ENCODE data around the gene LRRC47.
A peak's percentile ranks its signal among the peaks of the same experiment; 100 is the strongest.

Gene LRRC47

GRCh38 chr1:3796215-3797061 lies at the start of gene LRRC47:
LRRC47 (minus strand) TSS chr1:3796498; CDS start chr1:3796476, 22 bp downstream.
- DNase-seq: peak; percentile 95

DNA sequence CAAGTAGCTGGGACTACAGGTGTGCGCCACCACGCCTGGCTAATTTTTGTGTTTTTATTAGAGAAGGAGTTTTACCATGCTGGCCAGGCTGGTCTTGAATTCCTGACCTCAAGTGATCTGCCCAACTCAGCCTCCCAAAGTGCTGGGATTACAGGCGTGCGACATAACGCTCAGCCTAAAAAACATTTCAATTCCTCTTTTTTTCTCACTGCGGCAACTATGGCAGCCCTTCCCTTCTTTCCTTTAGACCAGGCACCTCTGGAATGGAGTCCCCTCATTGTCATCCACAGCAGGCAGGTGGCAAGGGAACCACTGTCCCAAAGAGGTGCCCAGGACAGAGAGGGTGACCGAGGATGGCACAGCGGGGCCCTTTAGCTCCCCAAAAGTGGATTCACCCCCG lies 46.6 kb upstream of the LRRC47 start:
- no peak for DNase-seq

GRCh38 chr1:3841491-3841890 lies 45.2 kb upstream of the LRRC47 start:
- DNase-seq: no peak

DNA sequence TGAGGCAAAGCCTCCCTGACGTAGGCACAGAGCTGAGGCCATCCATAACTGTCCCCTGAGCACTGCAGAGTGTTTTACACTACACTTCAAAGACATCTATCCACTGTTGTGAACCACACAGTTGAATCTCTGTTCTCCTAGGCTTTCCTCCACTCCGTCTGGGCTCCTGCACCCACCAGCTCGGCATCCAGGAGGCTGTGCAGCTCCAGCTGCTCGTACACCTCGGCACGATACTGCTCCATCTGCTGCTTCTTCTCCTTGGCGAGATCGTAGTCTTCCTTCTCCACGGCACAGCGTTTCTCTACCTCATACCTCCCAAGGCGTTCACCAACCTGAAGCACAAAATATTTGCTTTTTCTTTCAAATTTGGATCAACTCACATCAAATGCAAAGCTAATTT lies 42.5 kb upstream of the LRRC47 start:
- DNase-seq: no peak

DNA sequence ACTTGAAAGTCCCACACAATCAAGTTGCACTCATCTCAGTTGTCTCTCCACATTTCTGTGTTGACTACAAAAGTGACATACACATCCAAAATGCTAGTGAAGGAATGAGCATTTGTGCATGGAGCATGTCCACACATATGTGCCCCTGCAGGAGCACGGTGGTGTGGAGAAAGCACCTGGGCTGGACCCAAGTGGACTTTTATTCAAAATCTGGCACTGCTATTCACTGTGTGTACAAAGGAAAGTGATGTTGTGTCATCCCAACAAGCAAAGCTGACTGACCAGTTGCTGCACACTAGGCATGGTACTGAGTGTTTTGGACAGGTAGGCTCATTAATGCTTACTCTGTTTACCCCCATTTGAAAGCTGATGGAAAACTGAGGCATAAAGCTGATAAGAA lies 41.4 kb upstream of the LRRC47 start:
- DNase-seq: no peak

GRCh38 chr1:3837200-3837599 lies 40.9 kb upstream of the LRRC47 start:
- DNase-seq: no peak

- DNase-seq: no peak
These were observed 40.1 kb upstream of the LRRC47 start for GRCh38 chr1:3836421-3836820.

GRCh38 chr1:3834701-3835100 lies 38.4 kb upstream of the LRRC47 start:
- DNase-seq: no peak

GRCh38 chr1:3831689-3832088 lies 35.4 kb upstream of the LRRC47 start:
- DNase-seq: no peak

DNA sequence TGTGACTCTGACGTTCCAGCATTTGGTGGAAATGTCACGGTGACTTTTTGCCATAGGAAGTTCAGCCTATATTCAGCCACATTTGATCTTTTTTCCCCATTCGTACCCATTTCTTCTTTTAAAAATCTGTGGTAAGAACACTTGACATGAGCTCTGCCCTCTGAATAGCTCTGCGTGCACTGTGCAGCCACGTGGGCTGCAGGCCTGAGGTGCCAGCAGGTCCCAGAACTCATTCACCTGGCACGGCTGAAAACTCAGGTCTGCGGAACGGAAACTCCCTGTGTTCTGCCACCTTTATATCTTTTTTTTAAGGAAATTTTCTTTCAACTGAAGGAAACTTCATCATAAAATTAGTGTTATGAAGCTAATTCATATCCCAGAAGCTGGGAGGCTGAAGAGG lies 32.1 kb upstream of the LRRC47 start:
- no peak for DNase-seq

DNA sequence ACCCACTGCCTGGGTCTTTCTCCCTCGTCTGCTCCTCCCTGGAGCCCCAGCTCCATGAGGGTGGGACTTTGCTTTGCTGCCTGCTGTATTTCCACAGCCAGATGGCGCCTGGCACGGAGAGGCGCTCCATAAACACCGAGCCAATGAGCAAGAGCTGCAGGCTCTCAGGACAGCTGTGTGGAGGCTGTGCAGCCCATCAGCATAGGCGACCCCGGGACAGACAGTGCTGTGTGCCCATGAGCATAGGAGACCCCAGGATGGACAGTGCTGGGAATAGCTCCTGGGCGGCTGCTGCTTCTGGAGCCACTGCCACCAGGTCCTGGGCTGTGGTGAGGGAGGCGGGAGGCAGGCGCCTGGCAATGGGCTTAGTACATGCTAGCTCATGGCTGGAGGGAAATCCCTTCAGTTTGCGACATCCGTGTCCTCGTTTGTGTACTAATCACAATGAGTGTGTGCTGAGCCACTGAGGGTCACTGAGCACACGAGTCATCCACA lies 31.6 kb upstream of the LRRC47 start:
- no peak for DNase-seq

- DNase-seq: no peak
These were observed 29.1 kb upstream of the LRRC47 start for GRCh38 chr1:3825356-3825755.

GRCh38 chr1:3824650-3825049 lies 28.4 kb upstream of the LRRC47 start:
- no peak for DNase-seq

- no peak for DNase-seq
These were observed 26.1 kb upstream of the LRRC47 start for GRCh38 chr1:3822421-3822820.

- no peak for DNase-seq
These were observed 25.6 kb upstream of the LRRC47 start for GRCh38 chr1:3821908-3822307.

GRCh38 chr1:3821447-3821846 lies 25.1 kb upstream of the LRRC47 start:
- DNase-seq: no peak

GRCh38 chr1:3821004-3821403 lies 24.7 kb upstream of the LRRC47 start:
- DNase-seq: no peak

GRCh38 chr1:3820316-3820715 lies 24.0 kb upstream of the LRRC47 start:
- no peak for DNase-seq

DNA sequence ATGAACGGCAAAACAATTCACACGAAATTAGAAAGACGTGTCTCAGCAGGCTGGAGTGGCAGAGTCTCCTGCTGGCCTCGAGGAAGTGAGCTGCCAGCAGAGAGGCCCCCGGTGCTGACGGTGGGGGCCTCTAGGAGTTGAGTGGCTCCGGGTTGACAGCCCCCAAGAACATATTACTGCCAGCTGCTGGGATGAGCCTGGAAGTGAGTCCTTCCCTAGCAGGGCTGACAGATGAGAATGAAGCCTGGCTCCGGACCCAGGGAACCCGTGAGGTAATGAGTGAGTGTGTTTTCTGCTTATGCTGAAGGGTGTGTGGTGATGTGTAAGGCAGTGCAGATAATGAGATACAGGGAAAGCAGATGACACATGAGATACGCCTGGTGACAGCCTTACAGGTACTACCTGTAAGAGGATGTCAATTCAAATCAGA lies 23.5 kb upstream of the LRRC47 start:
- DNase-seq: no peak

DNA sequence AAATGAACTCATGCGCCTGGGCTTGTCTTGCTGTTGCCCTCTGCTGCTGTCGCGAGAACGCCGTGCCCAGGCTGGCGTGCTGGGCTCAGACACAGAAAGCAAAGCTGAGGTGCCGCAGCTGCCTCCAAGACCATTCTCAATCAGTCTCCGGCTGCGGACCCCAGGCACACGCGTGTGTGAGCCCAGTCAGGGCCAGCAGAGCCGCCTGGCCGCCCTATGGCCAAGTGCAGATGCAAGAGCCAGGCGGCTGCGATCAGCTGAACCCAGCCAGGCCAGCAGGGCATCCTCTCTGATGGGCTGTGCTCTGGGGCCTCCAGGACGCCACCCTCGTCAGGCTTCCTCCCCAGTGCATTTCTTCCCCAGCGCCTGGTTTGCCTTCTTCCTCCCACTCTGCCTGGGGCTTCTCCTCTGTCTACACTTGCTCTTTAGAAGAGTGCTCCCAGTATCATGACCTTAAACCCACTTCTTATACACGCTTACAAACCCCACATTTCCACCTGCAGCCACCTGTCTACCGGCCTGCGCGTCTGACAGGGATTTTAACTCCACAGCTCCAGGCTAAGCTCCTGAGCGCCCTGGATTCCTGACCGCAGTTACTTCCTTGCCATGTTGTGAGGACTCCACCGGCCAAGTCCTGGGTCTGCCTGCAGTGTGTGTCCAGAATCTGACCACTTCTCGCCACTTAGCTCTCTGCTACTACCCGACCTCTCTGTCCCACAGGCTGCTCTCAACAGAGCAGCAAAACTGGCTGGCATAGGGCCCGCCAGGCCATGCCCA lies 21.7 kb upstream of the LRRC47 start:
- no peak for DNase-seq

DNA sequence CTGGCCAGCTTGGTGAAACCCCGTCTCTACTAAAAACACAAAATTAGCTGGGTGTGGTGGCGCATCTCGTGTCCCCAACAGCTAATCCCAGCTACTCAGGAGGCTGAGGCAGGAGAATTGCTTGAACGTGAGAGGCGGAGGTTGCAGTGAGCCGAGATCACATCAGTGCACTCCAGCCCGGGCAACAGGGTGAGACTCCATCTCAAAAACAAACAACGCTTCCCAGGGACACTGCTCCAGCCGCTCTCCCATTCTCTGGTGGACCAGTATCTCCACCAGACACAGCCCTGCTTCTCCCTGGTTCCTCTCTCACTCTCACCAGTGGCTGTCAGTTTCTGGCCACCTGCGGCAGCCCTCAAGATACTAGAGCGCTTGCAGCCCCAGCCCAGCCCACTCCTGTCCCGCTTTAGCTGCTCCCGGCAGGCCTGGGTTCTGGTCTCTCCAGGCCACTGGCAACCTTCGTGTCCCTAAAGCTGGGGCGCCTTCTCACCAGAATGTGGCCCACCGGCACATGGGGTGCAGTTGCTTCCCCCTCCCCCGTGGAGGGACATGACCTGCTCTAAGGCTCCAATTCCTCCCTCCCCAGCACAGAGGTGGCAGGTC lies 20.9 kb upstream of the LRRC47 start:
- DNase-seq: no peak

DNA sequence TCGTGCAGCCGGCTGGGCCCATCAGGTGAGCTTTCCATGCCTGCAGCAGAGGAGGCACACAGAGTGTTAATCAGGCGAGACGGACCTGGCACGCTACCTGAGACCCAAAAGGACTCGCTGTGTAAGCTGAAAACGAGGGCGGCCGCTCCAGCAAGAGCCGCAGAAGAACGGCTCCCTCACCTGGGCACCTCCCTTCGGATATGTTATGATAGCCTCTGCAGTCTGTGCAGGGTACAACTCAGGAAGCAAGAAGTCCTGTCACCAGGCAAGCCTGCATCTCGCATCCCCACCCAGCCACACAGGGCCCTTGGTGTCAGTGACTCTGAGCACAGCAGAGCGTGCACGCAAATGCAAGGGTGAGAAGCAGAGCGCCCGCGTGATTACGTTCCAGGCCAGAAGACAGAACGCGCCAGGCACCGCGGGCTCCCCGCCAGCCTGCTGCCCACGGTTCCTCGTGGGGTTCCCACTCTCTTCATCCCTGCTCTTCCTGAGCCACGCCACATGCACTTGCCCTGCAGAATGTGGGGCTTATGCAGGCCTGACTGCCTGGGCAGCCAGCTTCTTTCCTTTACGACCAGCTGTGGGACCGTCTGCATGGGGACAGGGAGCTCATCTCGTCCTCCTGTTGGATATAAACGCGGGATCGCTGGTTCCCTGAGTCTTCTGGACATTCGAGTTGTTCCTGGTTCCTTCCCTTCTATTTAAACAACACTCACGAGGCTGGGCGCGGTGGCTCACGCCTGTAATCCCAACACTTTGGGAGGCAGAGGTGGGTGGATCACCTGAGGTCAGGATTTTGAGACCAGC lies 20.2 kb upstream of the LRRC47 start:
- no peak for DNase-seq
